Activated CD4-positive, alpha-beta T cell treated with anti-CD3 and anti-CD28 coated beads, Interleukin-2, Interleukin-4, amounts not matched to agents 100 ng/mL and 50 ng/mL, durations not matched to agents 16 hours and 8 hours (primary cell): ENCODE results near the gene EFTUD2.

Experiments used
- DNase-seq: peaks from one replicate; pipeline ENCODE4 v3.0.0-alpha.2; 2020; ENCODE audit warnings: low spot score

EFTUD2 gene

DNA sequence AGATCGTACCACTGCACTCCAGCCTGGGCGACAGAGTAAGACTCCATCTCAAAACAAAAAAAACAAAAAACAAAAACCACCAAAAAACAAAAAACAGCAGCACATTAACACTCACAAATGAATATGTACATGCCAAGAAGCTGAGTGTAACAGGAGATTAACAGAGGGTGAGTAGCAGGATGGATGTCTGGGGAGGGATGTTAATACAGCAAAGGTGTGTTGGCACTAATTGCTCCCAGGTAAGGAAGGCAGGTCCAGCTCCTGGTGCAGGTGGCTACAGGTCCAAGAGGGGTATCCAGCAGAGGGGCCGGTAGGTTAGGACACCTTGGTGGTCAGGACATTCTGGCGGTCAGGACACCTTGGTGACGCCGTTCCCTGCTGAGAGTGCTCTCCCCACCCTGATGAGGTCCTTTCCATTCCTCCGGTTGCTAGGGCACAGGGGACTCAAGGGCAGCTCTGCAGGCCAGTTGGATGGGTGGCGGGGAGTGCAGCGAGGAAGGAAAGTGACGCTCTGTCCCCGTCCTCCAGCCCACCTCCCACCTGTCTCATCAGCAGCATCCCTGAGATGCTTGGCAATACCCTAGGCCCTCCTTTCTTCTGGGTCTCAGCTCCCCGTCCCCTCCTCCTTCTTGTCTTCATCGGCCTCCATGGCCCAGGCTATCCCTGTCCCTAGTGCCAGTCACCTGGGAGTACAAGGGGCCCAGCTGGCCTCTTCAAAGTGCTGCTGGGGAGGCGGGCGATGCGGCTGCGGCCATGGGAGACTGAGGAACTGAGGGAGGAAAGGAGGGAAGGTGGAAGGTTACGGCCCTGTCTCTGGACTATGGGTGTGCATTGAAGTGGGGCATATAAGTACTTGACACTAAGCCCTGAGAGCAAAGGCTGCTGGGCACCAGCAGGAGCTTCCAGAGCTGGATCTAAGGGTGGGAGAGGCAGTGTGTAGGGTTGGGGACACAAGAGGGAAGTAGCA is 26.8 kb upstream of the EFTUD2 start:
- no peak for DNase-seq

- no peak for DNase-seq
Measured at GRCh38 chr17:44924107-44924544, 24.9 kb upstream of the EFTUD2 start.

DNA sequence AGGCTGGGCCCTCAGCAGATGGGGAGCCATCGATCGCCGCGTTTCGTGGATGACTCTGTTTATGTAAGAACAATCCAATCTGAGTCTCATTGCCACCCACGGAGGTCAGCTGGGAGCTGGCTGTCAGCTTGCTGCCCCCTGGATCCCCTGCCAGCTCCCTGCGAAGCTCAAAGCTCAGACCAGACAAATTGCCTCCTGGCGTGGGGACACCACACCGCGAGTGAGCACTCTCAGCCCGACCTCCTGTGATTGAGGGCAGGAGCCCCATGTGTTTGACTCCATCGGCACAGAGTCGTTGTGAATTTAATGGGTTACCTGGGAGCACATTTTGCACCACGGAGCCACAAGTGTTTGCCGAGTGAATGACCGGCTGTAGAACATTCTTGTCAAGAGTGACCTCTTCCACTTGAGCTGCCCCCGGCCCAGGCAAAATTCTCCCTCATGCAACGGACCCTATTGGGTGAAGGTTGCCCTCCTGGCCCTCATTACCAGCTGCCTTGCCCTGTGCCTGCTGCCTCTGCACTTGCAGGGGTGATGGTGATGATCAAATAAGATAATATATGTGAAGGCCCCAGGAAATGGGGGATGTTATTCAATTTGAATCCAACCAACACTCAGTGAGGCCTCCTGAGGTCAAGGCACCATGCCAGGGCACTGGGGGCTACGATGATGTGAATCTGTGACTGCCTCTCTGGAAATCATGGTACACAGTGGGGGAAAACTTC is 23.7 kb upstream of the EFTUD2 start:
- no peak for DNase-seq

DNA sequence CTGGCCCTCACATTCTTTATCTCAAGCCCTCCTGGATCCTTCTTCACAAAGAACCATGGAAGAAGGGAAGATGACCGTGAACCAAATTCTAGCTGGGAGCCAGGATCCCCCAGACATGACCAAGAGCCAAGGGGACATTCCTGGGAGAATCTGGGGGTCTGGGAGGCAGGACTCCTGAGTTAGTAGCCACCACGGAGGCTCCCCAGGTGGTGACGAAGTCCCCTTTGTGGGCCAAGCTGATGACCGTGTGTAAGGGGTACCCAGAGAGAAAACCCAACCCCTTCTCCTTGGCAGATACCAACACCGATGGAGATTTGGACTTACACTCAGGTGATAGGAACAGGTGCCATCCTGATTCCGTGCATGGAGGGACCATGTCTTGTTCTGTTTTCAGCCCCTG is 22.9 kb upstream of the EFTUD2 start:
- DNase-seq, result no peak

DNA sequence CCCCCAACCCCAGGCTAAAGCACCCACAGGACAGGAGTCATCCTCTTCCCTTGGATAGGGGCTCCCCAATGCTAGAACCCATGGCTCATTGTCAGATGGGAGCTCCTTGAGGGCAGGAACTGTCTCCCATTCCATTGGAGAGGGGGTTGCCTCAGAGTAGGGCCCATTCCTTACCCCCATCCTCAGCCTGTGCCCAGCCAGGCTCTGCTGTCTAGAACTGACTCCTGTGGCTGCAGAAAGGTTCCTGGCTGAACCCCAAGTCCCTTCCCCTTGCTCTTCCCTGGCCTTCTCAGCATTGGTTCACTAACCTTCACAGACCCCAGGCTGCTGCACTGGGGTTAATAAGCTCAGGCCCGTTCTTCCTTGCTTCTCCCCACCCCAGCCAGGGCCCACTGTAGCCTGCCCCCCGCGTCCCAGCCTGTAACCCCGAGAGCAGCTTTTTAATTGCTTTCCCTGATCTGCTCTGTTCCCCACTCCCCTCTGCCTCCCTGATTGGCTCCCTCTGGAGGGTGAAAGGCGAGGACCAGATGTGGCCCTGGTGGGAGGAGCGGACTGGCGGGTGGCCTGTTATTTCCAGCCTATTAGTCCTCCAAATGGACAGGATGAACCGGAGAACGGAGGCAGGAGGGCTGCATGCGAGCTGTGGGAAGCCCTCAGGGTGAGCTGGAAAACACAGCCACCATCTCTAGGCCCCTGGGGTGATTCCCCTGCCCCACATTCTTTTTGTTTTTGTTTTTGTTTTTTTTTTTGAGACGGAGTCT is 22.1 kb upstream of the EFTUD2 start:
- no peak for DNase-seq

DNA sequence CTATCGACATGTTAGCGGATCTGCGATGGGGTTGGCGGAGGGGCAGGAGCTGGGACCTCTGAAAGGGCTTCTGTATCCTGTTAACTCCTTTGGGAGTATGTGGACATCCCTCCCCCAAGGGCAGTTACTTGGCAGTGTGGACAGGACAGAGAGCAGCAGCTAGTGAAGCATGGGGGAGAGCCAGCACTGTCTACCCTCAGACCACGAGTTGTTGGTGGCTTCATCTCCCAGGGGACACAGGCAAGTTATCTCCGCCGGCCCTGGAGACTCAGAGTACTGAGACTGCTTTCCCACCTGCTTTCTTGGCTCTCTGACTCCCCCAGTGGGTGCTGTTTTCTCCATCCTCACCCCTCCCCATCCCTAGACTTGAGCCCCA is 21.3 kb upstream of the EFTUD2 start:
- no peak for DNase-seq

DNA sequence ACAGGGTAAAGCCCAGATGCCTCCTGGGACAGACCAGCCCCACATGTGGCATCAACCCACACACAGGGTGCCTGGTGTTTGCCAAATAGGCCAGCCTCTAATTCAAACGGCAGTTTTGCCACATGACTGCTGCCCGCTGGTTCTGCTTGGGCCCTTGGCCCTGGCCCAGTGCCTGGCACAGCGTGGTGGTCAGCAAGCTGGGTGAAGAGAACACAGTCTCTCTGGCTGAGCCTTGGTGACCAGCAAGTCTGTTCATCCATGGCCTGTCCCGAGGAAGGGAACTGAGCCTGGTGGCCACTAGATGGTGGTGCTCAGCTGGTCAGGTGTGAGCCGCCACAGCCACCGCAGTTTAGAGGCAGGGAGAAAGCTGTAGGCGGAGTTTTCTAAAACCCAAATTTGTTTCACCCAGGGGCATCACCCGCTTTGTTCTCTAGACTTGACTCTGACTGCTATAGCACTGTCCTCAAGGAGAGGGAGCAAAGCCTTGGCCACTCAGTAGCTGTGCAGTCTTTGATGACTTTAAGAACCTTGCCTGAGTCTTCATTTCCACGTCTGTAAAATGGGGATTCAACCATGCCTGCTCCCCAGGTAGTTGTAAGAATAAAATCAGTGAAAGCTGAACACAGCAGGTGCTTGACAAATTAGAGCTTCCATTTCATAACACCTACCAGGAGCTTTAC is 20.8 kb upstream of the EFTUD2 start:
- DNase-seq, result peak; percentile 51

- no peak for DNase-seq
Measured at GRCh38 chr17:44919411-44919810, 20.2 kb upstream of the EFTUD2 start.

- DNase-seq, result no peak
Measured at GRCh38 chr17:44918006-44918405, 18.8 kb upstream of the EFTUD2 start.

DNA sequence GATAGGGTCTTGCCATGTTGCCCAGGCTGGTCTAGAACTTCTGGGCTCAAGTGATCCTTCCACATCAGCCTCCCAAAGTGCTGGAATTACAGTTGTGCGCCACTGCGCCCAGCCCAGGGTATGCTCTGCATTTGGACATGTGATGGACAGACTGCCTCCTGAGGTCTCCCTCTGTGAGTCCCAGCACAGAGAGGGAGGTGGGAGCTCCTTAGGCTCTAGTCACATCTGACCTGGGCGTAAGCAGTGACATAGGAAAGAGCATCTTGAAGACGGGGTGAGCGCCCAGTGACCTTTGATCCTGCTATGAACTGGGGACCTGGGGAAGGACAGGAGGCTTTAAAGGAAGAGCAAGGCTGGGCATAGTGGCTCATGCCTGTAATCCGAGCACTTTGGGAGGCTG is 18.2 kb upstream of the EFTUD2 start:
- no peak for DNase-seq

DNA sequence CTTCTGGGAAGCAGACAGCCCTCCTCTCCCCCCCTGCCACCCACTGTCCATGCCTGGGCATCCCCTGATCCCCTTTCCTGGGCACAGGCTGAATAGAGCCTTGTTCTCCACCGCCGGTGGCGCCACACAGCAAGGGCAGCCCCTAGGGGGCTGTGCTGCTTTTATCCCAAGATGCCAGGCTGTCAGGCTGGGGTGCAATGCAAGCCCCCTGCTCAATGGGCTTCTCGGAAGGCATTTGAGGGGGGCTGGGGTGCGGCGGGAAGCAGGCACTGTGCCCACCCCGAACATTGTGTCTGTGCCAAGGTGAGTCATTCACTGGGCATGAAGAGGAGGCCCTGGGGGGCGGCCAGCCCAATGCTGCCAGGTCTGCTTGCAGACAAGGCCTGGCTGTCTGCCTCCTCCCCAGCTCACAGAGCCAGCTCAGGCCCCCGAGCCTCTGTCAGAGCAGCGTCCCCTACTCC is 17.6 kb upstream of the EFTUD2 start:
- DNase-seq, result no peak

- no peak for DNase-seq
Measured at GRCh38 chr17:44915862-44916780, 16.9 kb upstream of the EFTUD2 start.

GRCh38 chr17:44915321-44915726 is 16.1 kb upstream of the EFTUD2 start, which contains the start of gene GFAP:
GFAP (minus strand) TSS chr17:44915500; CDS start chr17:44915486, 14 bp downstream.
- no peak for DNase-seq

GRCh38 chr17:44914698-44915271 is 15.5 kb upstream of the EFTUD2 start:
- DNase-seq, result no peak

- DNase-seq, result no peak
Measured at GRCh38 chr17:44914148-44914547, 14.9 kb upstream of the EFTUD2 start.

GRCh38 chr17:44913676-44914075 is 14.4 kb upstream of the EFTUD2 start:
- no peak for DNase-seq

DNA sequence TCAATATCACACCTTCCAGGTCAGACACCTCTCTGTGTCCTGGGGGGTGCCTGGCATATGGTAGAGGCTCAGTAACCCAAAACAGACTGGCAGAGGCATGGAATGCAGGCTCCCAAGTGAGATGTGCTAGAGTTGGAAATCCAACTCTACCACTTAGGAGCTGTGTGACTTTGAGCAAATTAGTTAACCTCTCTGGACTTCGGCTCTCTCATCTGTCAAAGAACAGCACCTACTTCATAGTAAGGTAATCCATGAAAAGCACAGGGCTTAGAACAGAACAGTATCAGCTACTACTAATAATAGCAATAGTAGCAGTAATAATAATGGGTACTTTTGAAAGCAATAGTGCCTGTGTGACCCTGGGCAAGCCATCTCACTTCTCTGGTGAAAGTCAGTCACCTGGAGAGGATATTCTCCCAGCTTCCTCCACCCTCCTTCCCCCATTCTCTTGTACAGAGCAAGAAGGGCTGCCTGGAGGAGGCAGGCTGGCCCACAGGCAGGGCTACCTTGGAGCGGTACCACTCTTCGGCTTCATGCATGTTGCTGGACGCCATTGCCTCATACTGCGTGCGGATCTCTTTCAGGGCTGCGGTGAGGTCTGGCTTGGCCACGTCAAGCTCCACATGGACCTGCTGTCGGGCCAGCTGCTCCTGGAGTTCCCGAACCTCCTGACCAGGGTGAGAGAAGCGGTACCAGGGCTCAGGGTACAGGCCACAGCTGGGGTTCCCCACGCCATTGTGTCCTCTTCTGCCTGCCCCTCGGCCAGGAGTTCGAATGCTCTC is 13.7 kb upstream of the EFTUD2 start:
- DNase-seq, result no peak

GRCh38 chr17:44911133-44912001 is 12.1 kb upstream of the EFTUD2 start:
- DNase-seq, result peak; percentile 39
